HG02870 (cell line): ENCODE results near the gene GOLM1.

Source experiments
- ATAC-seq: cut with Tn5 transposase; IDR thresholded peaks from one replicate; pipeline ENCODE4 v1.9.1; 2021; ENCODE audit warnings: mild to moderate bottlenecking, moderate library complexity; ENCODE audit not compliant: unreplicated experiment

GOLM1 gene

DNA sequence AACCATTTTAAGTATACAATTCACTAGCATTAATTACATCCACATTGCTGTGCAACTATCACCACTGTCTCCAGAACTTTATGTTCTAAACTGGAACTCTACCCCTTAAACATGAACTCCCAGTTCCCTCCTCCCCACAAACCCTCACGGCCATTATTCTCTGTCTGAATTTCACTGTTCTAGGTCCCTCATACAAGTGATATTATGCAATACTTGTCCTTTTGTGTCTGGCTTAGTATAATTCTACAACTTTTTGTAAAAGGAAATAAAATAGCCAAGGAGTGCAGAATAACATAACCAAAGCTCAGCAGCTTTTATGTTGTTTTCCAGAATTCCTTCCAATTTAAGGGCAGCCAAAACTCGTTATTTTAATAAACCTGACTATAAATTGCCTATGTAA is 105.2 kb downstream of the GOLM1 start:
- no peak for ATAC-seq

GRCh38 chr9:85987236-85987635 is 112.1 kb downstream of the GOLM1 start:
- no peak for ATAC-seq

GRCh38 chr9:85984457-85984856 is 114.9 kb downstream of the GOLM1 start:
- no peak for ATAC-seq

DNA sequence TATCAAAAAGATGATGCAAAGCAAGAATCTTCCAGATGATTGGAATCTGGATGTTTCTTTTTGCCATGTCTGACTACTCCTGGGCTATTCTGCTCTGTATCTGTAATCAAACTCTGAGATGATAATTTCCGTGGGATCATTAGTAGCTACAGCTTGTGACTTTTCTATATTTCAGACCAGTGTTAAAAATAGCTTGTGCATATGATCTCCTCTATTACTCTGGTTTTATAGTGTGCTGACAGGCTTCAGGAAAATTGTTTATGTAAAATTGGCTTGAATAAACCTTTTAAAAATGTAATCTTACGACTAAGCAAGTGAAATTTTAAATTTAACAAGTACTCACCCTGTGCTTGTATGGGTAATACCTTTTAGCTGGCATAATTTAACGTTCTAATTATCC is 118.0 kb downstream of the GOLM1 start:
- ATAC-seq, result no peak

DNA sequence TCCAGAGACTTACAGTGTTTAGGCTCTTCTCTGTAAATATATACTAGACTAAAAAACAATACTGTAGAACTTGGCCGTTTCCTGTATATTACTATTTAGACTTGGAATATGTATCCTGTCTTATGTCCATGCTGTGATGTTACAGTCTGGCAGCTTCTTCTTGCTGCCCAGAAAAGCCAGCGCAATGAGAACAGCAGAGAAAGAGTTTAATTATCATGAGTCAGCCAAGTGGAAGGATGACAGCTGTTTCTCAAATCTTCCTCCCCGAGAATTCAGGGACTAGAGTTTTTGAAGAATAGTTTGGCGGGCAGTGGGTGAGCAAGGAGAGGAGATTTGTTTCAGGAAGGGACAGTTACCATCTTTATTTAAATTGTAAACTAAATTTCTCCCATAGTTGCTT is 120.9 kb downstream of the GOLM1 start:
- no peak for ATAC-seq
